8988T (cell line): ENCODE data around the gene HECTD3.
"Not testable (repeated sequence)": the region's sequence is repeated elsewhere in the genome, so short reads cannot be mapped to it uniquely, and the experiment has no call there.

ENCODE experiments used
- DNase-seq: peaks from one replicate; pipeline ENCODE4 v3.0.0; 2011

HECTD3 gene

GRCh38 chr1:44985747-44986359 is 25.3 kb downstream of the HECTD3 start:
- DNase-seq, result no peak

- not testable (repeated sequence) for DNase-seq
Observed at GRCh38 chr1:44977372-44977771, 33.8 kb downstream of the HECTD3 start.

DNA sequence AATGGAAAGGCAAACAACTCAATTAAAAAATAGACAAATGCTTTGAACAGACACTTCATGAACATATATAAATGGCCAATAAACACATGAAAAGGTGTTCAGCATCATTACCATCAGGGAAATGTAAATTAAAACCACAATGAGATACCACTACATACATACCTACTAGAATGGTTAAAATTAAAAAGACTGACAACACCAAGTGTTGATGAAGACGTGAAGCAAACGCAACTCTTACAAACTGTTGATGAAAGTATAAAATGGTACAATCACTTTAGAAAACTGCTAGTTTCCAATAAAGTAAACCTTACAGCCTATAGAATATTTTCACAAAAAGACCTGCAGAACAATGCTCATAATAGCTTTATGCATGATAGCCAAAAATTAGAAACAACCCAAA is 34.9 kb downstream of the HECTD3 start:
- DNase-seq, result no peak

GRCh38 chr1:44973645-44974044 is 37.5 kb downstream of the HECTD3 start:
- DNase-seq, result no peak

DNA sequence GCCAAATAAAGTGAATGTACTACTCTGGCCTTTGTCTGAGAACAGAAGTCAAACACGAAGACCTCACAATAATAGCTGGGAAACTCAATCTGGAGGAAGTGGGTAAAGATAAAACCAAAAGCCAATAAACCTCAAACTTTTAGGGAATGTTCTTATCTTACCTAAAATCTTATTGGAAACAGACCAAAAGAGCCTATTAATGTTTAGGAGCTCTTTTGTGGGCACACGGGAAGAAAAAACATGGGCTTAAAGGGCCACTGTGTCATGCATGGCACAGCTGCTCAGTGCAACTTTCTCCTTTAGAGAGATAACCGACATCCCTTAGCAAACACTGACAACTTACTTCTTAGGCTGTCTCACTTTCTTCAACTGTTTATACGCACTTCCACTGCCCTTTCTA is 40.8 kb downstream of the HECTD3 start:
- no peak for DNase-seq

DNA sequence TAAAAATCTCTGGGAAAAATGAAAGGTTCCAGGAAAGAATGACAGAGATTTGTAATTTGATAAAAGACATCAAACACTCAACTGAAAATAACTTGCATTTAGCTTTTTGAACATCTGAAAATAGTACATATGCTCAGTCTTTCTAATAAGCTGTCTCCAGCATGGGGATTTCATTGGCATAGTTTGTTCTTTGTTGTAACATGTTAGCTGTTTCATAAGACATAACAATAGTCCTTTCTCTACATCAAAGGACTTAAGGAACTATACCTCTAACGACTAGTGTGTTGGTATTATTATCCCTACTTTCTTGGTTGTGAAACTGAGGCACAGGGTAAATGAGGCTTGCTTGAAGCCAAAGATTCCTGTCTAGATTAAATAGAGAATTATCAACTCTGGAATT is 46.7 kb downstream of the HECTD3 start:
- DNase-seq, result no peak

- no peak for DNase-seq
Observed at GRCh38 chr1:44962729-44963128, 48.4 kb downstream of the HECTD3 start.

GRCh38 chr1:44962022-44962421 is 49.1 kb downstream of the HECTD3 start:
- not testable (repeated sequence) for DNase-seq

DNA sequence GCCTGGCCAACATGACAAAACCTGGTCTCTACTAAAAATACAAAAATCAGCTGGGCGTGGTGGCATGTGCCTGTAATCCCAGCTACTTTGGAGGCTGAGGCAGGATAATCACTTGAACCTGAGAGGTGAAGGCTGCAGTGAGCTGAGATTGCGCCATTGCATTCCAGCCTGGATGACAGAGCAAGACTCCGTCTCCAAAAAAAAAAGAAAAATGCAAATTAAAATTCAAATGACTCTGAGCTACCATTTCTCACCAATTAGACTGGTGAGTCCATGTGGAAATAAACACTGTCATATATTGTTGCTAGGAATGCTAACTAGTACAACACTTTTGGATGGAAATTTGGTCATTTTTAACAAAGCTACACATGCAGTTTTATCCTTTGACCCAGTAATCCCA is 53.6 kb downstream of the HECTD3 start:
- DNase-seq, result not testable (repeated sequence)

DNA sequence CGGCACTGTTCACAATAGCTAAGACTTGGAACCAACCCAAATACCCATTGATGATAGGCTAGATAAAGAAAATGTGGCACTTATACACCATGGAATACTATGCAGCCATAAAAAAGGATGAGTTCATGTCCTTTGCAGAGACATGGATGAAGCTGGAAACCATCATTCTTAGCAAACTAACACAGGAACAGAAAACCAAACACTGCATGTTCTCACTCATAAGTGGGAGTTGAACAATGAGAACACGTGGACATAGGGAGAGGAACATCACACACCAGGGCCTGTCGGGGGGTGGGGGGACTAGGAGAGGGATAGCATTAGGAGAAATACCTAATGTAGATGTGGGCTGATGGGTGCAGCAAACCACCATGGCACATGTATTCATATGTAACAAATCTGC is 55.0 kb downstream of the HECTD3 start:
- DNase-seq, result not testable (repeated sequence)
